Measurements from ENCODE around the gene ALK. TPM values are rescaled to one million over a fixed set of nuclear protein-coding genes. Genes with fewer than 3 reads are reported as not detected.

The ALK gene
- total RNA-seq, 1 donor from 2014 or later = 0.14 TPM

DNA sequence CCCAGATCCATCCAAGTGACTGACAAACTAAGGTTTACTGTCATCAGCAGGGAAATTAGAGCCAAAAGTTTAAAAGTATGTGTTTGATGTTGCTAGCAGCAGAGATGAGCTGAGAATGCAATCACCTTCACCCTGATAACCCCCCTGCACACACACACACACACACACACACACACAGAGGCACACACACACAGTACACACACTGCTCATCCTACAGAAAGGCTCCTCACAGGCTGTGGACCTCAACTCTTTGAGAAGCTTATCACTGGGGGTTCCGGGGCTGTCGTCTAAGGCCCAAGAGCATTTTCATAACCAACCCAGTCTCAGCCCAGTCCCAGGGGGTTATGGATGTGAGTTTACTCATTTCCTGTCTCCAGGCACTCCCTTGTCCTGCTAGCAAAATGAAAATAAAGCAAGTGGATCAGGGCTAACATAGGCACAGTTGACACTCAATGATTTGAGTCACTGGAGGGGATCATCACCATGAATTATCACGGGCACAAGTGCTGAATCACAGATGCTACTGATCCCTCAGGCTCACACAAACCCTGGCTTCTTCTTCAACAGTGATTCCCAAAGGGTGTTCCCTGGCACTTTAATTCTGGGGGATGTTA lies 76.6 kb downstream of the ALK start:
- no peak for DNase-seq
- intact Hi-C loops (cut with micrococcal nuclease) = loop anchor here (5.0 kb wide), 1 partner anchor 883 kb away; no protein-coding TSS in a partner anchor
- Histone ChIP-seq H3K9me3 (replicated peaks) (no peaks in the 10 kb centered on the region), H3K4me1 (no peaks in the 10 kb centered on the region), H3K4me3 (no peak overlapping the region), H3K27ac (replicated peaks) (no peak overlapping the region), H3K36me3 (no peaks in the 10 kb centered on the region), H3K27me3 (ENCODE audit: low read depth) (peaks cover 89% of the 10 kb centered on the region)
- TF ChIP-seq, protein P1, sequence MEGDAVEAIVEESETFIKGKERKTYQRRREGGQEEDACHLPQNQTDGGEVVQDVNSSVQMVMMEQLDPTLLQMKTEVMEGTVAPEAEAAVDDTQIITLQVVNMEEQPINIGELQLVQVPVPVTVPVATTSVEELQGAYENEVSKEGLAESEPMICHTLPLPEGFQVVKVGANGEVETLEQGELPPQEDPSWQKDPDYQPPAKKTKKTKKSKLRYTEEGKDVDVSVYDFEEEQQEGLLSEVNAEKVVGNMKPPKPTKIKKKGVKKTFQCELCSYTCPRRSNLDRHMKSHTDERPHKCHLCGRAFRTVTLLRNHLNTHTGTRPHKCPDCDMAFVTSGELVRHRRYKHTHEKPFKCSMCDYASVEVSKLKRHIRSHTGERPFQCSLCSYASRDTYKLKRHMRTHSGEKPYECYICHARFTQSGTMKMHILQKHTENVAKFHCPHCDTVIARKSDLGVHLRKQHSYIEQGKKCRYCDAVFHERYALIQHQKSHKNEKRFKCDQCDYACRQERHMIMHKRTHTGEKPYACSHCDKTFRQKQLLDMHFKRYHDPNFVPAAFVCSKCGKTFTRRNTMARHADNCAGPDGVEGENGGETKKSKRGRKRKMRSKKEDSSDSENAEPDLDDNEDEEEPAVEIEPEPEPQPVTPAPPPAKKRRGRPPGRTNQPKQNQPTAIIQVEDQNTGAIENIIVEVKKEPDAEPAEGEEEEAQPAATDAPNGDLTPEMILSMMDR (IDR thresholded peaks at IDR 0.05; ENCODE audit: borderline replicate concordance) = no peak

DNA sequence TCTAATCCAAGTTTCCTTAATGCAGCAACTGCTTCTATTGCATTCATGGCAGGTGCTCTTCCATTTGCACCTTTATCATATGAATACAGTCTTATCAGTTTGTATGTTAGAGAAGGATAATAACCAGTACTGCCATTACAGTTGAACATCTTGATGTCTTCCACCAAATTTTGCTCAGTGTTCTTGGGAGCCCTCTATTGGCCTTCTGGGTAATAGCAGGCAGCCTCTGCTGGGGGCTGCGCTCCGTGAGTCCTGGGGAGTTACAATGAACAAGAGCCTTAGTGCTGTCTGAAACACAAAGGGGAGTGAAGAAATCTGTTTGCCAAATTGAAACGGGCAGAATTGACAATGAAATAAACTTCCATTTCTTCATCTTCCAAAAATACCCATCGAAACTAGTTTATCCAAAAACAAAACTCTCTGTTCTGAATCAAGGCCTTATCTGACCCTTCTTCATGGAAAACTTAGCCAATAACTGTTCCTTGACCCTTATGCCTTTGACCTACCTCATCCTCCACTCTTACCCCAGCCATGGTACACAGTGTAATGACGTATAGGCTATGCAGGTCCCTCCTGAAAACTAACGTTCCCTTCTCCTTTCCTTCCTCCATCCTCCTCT lies 79.9 kb downstream of the ALK start:
- no peak for DNase-seq

GRCh38 chr2:29839306-29839705 lies 82.1 kb downstream of the ALK start:
- TF ChIP-seq, protein P1 (IDR thresholded peaks at IDR 0.05; ENCODE audit: borderline replicate concordance) = no peak
- Histone ChIP-seq H3K9me3 (replicated peaks) (peaks cover 29% of the 10 kb centered on the region), H3K36me3 (no peaks in the 10 kb centered on the region), H3K27ac (replicated peaks) (no peak overlapping the region), H3K4me1 (no peaks in the 10 kb centered on the region), H3K27me3 (ENCODE audit: low read depth) (peaks cover 52% of the 10 kb centered on the region), H3K4me3 (no peak overlapping the region)
- intact Hi-C loops (cut with micrococcal nuclease) = no loop called here
- DNase-seq = no peak

More for the DNA sequence above, 79.9 kb downstream of the ALK start:
- Histone ChIP-seq H3K4me1 (no peaks in the 10 kb centered on the region), H3K27me3 (ENCODE audit: low read depth) (peaks cover 62% of the 10 kb centered on the region), H3K9me3 (replicated peaks) (peaks cover 21% of the 10 kb centered on the region), H3K27ac (replicated peaks) (no peak overlapping the region), H3K4me3 (no peak overlapping the region), H3K36me3 (no peaks in the 10 kb centered on the region)
- intact Hi-C loops (cut with micrococcal nuclease) = loop anchor here (5.0 kb wide), 1 partner anchor 879 kb away; no protein-coding TSS in a partner anchor
- TF ChIP-seq, protein P1 (IDR thresholded peaks at IDR 0.05; ENCODE audit: borderline replicate concordance) = peak; percentile 90

- H3K27me3 ChIP-seq (ENCODE audit: low read depth) = peaks cover 50% of the 10 kb centered on the region
- no peaks in the 10 kb centered on the region for H3K36me3 ChIP-seq
- no peak overlapping the region for H3K27ac ChIP-seq (replicated peaks)
- DNase-seq = no peak
- H3K4me3 ChIP-seq = no peak overlapping the region
- H3K4me1 ChIP-seq = no peaks in the 10 kb centered on the region
- intact Hi-C loops (cut with micrococcal nuclease) = no loop called here
- TF ChIP-seq, protein P1 (IDR thresholded peaks at IDR 0.05; ENCODE audit: borderline replicate concordance) = no peak
- peaks cover 29% of the 10 kb centered on the region for H3K9me3 ChIP-seq (replicated peaks)
Observed at GRCh38 chr2:29837925-29838324, 83.5 kb downstream of the ALK start.

GRCh38 chr2:29834624-29835023 lies 86.8 kb downstream of the ALK start:
- DNase-seq = no peak
- H3K27me3 ChIP-seq (ENCODE audit: low read depth) = peaks cover 43% of the 10 kb centered on the region
- H3K36me3 ChIP-seq = no peaks in the 10 kb centered on the region
- TF ChIP-seq, protein P1 (IDR thresholded peaks at IDR 0.05; ENCODE audit: borderline replicate concordance) = no peak
- intact Hi-C loops (cut with micrococcal nuclease) = no loop called here
- no peaks in the 10 kb centered on the region for H3K4me1 ChIP-seq
- H3K27ac ChIP-seq (replicated peaks) = no peak overlapping the region
- peaks cover 29% of the 10 kb centered on the region for H3K9me3 ChIP-seq (replicated peaks)
- no peak overlapping the region for H3K4me3 ChIP-seq

Measured in left ventricle myocardium inferior (tissue), 1 donor.